ENCODE measurements around the gene PAK6. TPM values are rescaled to one million over a fixed set of nuclear protein-coding genes. Genes with fewer than 3 reads are reported as not detected.

PAK6 gene
- total and polyA plus RNA-seq, 9 of the 15 experiments (the other 6 are each of a cell fraction or from before 2014, with no cell fraction given): 0.03 to 0.74 (median 0.16) TPM; not detected in 2

GRCh38 chr15:40274350-40275274 lies 35.7 kb downstream of the PAK6 start (continued):
- TF ChIP-seq POLR2B (IDR thresholded peaks at IDR 0.05; ENCODE audit: low read depth, partially characterized antibody) (no peak), FOXP1 (CRISPR knock-in tag; IDR thresholded peaks at IDR 0.05) (no peak; the same call in 1 of the 2 replicates), SUPT5H (IDR thresholded peaks at IDR 0.05) (no peak), XRCC4 (IDR thresholded peaks at IDR 0.05; ENCODE audit: extremely low read depth, insufficient read depth, insufficient read length) (no peak), ZNF133 (CRISPR knock-in tag; IDR thresholded peaks at IDR 0.05) (no peak), E2F1 (CRISPR knock-in tag; IDR thresholded peaks at IDR 0.05) (no peak), HDAC2 (IDR thresholded peaks at IDR 0.05) (no peak), HDAC8 (tag; IDR thresholded peaks at IDR 0.05) (no peak), ZBTB17 (CRISPR knock-in tag; IDR thresholded peaks at IDR 0.05) (no peak), RCOR1 (IDR thresholded peaks at IDR 0.05; ENCODE audit: borderline replicate concordance in 1 of 2, low read depth in 2 of 2, low read length in 2 of 2) (peak in 1 of 2 experiments; percentile 75; a peak in 2 of 4 replicates), PCBP2 (IDR thresholded peaks at IDR 0.05; ENCODE audit: low read depth, low read length, poor library complexity, severe bottlenecking) (no peak), HNRNPUL1 (IDR thresholded peaks at IDR 0.05; ENCODE audit: low read length) (no peak), GATA2 (CRISPR knock-in tag; IDR thresholded peaks at IDR 0.05) (no peak), CHD1 (IDR thresholded peaks at IDR 0.05; ENCODE audit: low read length) (no peak), CCNT2 (IDR thresholded peaks at IDR 0.05; ENCODE audit: borderline replicate concordance, extremely low read depth, insufficient read length, low read depth, low read length) (no peak), RBM17 (IDR thresholded peaks at IDR 0.05; ENCODE audit: borderline replicate concordance, low read depth, low read length) (no peak), EZH2 (IDR thresholded peaks at IDR 0.05; ENCODE audit: borderline replicate concordance, low read depth, low read length) (no peak), PREB (CRISPR knock-in tag; IDR thresholded peaks at IDR 0.05) (0 out of 2 replicates have a peak, but pooled peaks have one; percentile 73), CEBPG (CRISPR knock-in tag; IDR thresholded peaks at IDR 0.05) (no peak), CEBPG (tag; conservative IDR thresholded peaks at IDR 0.05 in 1 of 2, IDR thresholded peaks at IDR 0.05 in 1 of 2) (no peak), FOXK2 (conservative IDR thresholded peaks at IDR 0.05 in 1 of 2, IDR thresholded peaks at IDR 0.05 in 1 of 2; ENCODE audit: low read depth in 2 of 2) (0 out of 4 replicates have a peak, but pooled peaks of 1 of the 2 experiments have one; percentile 12), GATAD2B (IDR thresholded peaks at IDR 0.05; ENCODE audit: borderline replicate concordance) (no peak)
- TF ChIP-seq, protein P1, sequence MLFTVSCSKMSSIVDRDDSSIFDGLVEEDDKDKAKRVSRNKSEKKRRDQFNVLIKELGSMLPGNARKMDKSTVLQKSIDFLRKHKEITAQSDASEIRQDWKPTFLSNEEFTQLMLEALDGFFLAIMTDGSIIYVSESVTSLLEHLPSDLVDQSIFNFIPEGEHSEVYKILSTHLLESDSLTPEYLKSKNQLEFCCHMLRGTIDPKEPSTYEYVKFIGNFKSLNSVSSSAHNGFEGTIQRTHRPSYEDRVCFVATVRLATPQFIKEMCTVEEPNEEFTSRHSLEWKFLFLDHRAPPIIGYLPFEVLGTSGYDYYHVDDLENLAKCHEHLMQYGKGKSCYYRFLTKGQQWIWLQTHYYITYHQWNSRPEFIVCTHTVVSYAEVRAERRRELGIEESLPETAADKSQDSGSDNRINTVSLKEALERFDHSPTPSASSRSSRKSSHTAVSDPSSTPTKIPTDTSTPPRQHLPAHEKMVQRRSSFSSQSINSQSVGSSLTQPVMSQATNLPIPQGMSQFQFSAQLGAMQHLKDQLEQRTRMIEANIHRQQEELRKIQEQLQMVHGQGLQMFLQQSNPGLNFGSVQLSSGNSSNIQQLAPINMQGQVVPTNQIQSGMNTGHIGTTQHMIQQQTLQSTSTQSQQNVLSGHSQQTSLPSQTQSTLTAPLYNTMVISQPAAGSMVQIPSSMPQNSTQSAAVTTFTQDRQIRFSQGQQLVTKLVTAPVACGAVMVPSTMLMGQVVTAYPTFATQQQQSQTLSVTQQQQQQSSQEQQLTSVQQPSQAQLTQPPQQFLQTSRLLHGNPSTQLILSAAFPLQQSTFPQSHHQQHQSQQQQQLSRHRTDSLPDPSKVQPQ (CRISPR knock-in tag; IDR thresholded peaks at IDR 0.05; ENCODE audit: borderline replicate concordance): no peak

All from K562 (cell line).